Gastroesophageal sphincter (tissue), 4 donors: ENCODE measurements around the gene RECK. TPM values are rescaled to one million over a fixed set of nuclear protein-coding genes. Genes with fewer than 3 reads are reported as not detected.

Experiments
- ATAC-seq: fragments of 150-250 bp; one replicate; pipeline ENCODE4 v1.9.1; 2016; ENCODE audit warnings: mild to moderate bottlenecking, moderate library complexity
- H3K27ac ChIP-seq, 4 donors: fragments of 200-600 bp; sonication (generic) in 3 of 4; 1 replicate in 3 of 4; 2 replicates in 1 of 4; pipeline ENCODE4 v1.5.1; 2016 to 2019
- H3K27me3 ChIP-seq: fragments of 200-600 bp; sonication (generic); one replicate; pipeline ENCODE4 v1.5.1; 2019
- H3K36me3 ChIP-seq, 2 donors: fragments of 200-600 bp; sonication (generic); one replicate each; pipeline ENCODE4 v1.5.1; 2019; ENCODE audit warnings: control low read depth in 1 of 2
- H3K4me1 ChIP-seq, 3 donors: fragments of 200-600 bp; sonication (generic); 1 replicate in 2 of 3; 2 replicates in 1 of 3; pipeline ENCODE4 v1.5.1; 2016 to 2019; ENCODE audit warnings: control low read depth in 2 of 3
- H3K4me3 ChIP-seq, 2 donors: fragments of 200-600 bp; sonication (generic); one replicate each; pipeline ENCODE4 v1.5.1; 2019; ENCODE audit warnings: mild to moderate bottlenecking in 1 of 2, moderate library complexity in 1 of 2
- H3K9me3 ChIP-seq, 3 donors: fragments of 200-600 bp; sonication (generic); one replicate each; pipeline ENCODE4 v1.5.1; 2017 to 2019; ENCODE audit warnings: control low read depth in 2 of 3
- CTCF ChIP-seq, 4 experiments: fragments of 200-600 bp in 2 of 4; fragments of 450-650 bp in 2 of 4; sonication (generic) in 1 of 4; IDR thresholded peaks; one replicate each; pipeline ENCODE4 v1.5.1; 2017 to 2019; ENCODE audit warnings: antibody characterized with exemption in 4 of 4, mild to moderate bottlenecking in 2 of 4, moderate library complexity in 2 of 4
- EP300 ChIP-seq: sonication (generic); formaldehyde crosslinking; IDR thresholded peaks from one replicate; pipeline ENCODE4 v1.6.1; 2017; ENCODE audit warnings: antibody characterized with exemption, mild to moderate bottlenecking
- POLR2A ChIP-seq, 2 donors: fragments of 450-650 bp; IDR thresholded peaks; one replicate each; pipeline ENCODE4 v1.6.1; 2017; ENCODE audit warnings: antibody characterized with exemption in 2 of 2, mild to moderate bottlenecking in 2 of 2, moderate library complexity in 1 of 2
- POLR2AphosphoS5 ChIP-seq: sonication (generic); formaldehyde crosslinking; IDR thresholded peaks from one replicate; pipeline ENCODE4 v1.6.1; 2017; ENCODE audit warnings: antibody characterized with exemption
- WGBS, 2 donors: methylation state at CpG; one replicate each; pipeline ENCODE4 v1.1.5; 2018; ENCODE audit warnings: low coverage in 1 of 2; 5-methylcytosine and 5-hydroxymethylcytosine counted together
- total RNA-seq, 4 donors: library from RNA; depleted of rRNA; stranded (reverse); fragments of >200 nt; gene quantifications; one replicate each; pipeline ENCODE4 v1.1.0, GENCODE V29; 2016

The RECK gene
- total RNA-seq, 4 donors from 2014 or later = 12.6 to 29.5 (median 18.6) TPM

- Histone ChIP-seq H3K4me3 (no peak overlapping the region), H3K4me1 (no peaks in the 10 kb centered on the region), H3K27me3 (no peaks in the 10 kb centered on the region), H3K36me3 (no peaks in the 10 kb centered on the region), H3K9me3 (no peaks in the 10 kb centered on the region), H3K27ac (no peak overlapping the region)
- WGBS, 2 donors = 70 to 88% methylated on average over 1 of the region's 1 CpG
- ATAC-seq = no peak
- TF ChIP-seq POLR2A (IDR thresholded peaks at IDR 0.05) (no peak), POLR2AphosphoS5 (no peak), CTCF (IDR thresholded peaks at IDR 0.05) (no peak), EP300 (no peak)
Measured at GRCh38 chr9:36099718-36100117, 63.0 kb downstream of the RECK start.

- Histone ChIP-seq H3K4me1 (no peaks in the 10 kb centered on the region), H3K27me3 (no peaks in the 10 kb centered on the region), H3K36me3 (no peaks in the 10 kb centered on the region), H3K27ac (no peak overlapping the region), H3K9me3 (no peaks in the 10 kb centered on the region), H3K4me3 (no peak overlapping the region)
- TF ChIP-seq EP300 = no peak
- TF ChIP-seq CTCF (IDR thresholded peaks at IDR 0.05) = no peak
- no peak for TF ChIP-seq POLR2AphosphoS5
- TF ChIP-seq POLR2A (IDR thresholded peaks at IDR 0.05) = no peak
- no peak for ATAC-seq
- 44 to 64% methylated on average over 3 of the region's 3 CpGs for WGBS, 2 donors
Measured at GRCh38 chr9:36100532-36100931, 63.8 kb downstream of the RECK start.

GRCh38 chr9:36101916-36102741 lies 65.4 kb downstream of the RECK start:
- ATAC-seq = peak; percentile 46
- no peaks in the 10 kb centered on the region for H3K27me3 ChIP-seq
- H3K4me1 ChIP-seq = no peaks in the 10 kb centered on the region
- peak overlapping the region in 1 of 4 donors; percentile 6 for H3K27ac ChIP-seq
- H3K9me3 ChIP-seq = no peaks in the 10 kb centered on the region
- no peaks in the 10 kb centered on the region for H3K36me3 ChIP-seq
- TF ChIP-seq CTCF (IDR thresholded peaks at IDR 0.05) (no peak), POLR2AphosphoS5 (no peak), EP300 (no peak), POLR2A (IDR thresholded peaks at IDR 0.05) (no peak)
- no peak overlapping the region for H3K4me3 ChIP-seq
- 58 to 79% methylated on average over 2 to 4 of the region's 4 CpGs for whole genome bisulfite sequencing, 2 donors

GRCh38 chr9:36102742-36103495 lies 66.2 kb downstream of the RECK start:
- peaks cover 0 to 2% of the 10 kb centered on the region in 2 donors for H3K36me3 ChIP-seq
- no peaks in the 10 kb centered on the region for H3K27me3 ChIP-seq
- H3K9me3 ChIP-seq = no peaks in the 10 kb centered on the region
- H3K4me3 ChIP-seq = no peak overlapping the region
- 73 to 84% methylated on average over 9 to 10 of the region's 10 CpGs for WGBS, 2 donors
- peak; percentile 89 for ATAC-seq
- H3K4me1 ChIP-seq = no peaks in the 10 kb centered on the region
- TF ChIP-seq EP300 (no peak), POLR2A (IDR thresholded peaks at IDR 0.05) (no peak), CTCF (IDR thresholded peaks at IDR 0.05) (peak; percentile 74 to 85 (median 82)), POLR2AphosphoS5 (no peak)
- H3K27ac ChIP-seq = peak overlapping the region in 1 of 4 donors; percentile 6
